ENCODE data around the gene DENND1B. TPM values are rescaled to one million over a fixed set of nuclear protein-coding genes. Genes with fewer than 3 reads are reported as not detected.

Gene DENND1B
- total RNA-seq, 2 experiments from 2014 or later: 10.8 to 12.7 TPM

DNA sequence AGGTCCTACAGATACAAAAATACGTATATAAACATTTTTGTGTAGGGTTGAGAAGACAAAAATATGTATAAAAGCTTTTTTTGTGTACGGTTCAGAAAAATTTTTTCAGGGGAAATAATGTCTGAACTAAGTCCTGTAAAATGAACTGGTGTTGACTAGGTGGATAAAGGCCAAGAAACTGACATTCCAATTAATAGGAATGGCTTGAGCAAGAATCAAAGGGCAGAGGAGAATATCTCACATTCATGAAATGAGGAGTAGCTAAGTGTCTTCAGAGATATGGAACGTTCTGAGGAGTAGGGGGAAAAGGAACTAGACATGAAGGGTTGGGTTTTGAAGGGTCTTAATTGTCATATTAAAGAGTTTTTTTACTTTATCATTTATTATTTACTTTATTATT lies 231.2 kb downstream of the DENND1B start:
- Mint-ChIP-seq H3K9me3 (no peaks in the 10 kb centered on the region), H3K4me3 (no peak overlapping the region), H3K4me1 (ENCODE audit: low read depth) (no peaks in the 10 kb centered on the region), H3K27ac (no peak overlapping the region), H3K27me3 (no peaks in the 10 kb centered on the region), H3K36me3 (ENCODE audit: low read depth) (peaks cover 2% of the 10 kb centered on the region)
- TF ChIP-seq, protein P1, sequence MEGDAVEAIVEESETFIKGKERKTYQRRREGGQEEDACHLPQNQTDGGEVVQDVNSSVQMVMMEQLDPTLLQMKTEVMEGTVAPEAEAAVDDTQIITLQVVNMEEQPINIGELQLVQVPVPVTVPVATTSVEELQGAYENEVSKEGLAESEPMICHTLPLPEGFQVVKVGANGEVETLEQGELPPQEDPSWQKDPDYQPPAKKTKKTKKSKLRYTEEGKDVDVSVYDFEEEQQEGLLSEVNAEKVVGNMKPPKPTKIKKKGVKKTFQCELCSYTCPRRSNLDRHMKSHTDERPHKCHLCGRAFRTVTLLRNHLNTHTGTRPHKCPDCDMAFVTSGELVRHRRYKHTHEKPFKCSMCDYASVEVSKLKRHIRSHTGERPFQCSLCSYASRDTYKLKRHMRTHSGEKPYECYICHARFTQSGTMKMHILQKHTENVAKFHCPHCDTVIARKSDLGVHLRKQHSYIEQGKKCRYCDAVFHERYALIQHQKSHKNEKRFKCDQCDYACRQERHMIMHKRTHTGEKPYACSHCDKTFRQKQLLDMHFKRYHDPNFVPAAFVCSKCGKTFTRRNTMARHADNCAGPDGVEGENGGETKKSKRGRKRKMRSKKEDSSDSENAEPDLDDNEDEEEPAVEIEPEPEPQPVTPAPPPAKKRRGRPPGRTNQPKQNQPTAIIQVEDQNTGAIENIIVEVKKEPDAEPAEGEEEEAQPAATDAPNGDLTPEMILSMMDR (IDR thresholded peaks at IDR 0.05): no peak
- CTCF ChIA-PET: interaction anchor here (1.1 kb wide), 1 partner anchor 325 kb away, joined by 3 read pairs; no protein-coding TSS in a partner anchor
- POLR2A ChIA-PET: no interaction called here
- no peak for ATAC-seq
- DNase-seq: no peak
- intact Hi-C loops (cut with micrococcal nuclease): no loop called here

DNA sequence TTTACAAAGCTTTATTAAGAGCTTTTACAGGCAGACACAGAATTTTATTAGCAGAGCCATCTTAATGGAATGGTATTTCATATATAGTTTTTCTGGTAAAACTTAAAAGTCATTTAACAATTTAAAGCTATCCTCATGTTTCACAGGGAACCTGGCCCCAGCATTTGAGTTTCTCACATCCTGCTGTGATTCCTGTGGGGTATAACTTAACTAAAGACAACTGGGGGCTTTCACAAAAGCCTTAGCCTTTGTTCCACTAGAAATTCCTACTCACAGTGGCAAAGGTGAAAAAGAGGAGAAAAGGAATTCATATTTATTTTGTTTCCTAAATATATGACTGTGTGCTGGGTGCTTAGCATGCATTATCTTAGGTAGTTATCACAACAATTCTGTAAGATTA lies 233.9 kb downstream of the DENND1B start:
- no peaks in the 10 kb centered on the region for H3K4me1 Mint-ChIP-seq (ENCODE audit: low read depth)
- TF ChIP-seq, protein P1 (IDR thresholded peaks at IDR 0.05): no peak
- intact Hi-C loops (cut with micrococcal nuclease): no loop called here
- no peaks in the 10 kb centered on the region for H3K27me3 Mint-ChIP-seq
- H3K27ac Mint-ChIP-seq: no peak overlapping the region
- H3K9me3 Mint-ChIP-seq: no peaks in the 10 kb centered on the region
- DNase-seq: no peak
- H3K4me3 Mint-ChIP-seq: no peak overlapping the region
- POLR2A ChIA-PET: no interaction called here
- no peak for ATAC-seq
- peaks cover 2% of the 10 kb centered on the region for H3K36me3 Mint-ChIP-seq (ENCODE audit: low read depth)
- CTCF ChIA-PET: interaction anchor here (0.7 to 1.3 kb wide), 2 partner anchors 21 to 323 kb away, joined by 3 to 4 read pairs; no protein-coding TSS in a partner anchor

DNA sequence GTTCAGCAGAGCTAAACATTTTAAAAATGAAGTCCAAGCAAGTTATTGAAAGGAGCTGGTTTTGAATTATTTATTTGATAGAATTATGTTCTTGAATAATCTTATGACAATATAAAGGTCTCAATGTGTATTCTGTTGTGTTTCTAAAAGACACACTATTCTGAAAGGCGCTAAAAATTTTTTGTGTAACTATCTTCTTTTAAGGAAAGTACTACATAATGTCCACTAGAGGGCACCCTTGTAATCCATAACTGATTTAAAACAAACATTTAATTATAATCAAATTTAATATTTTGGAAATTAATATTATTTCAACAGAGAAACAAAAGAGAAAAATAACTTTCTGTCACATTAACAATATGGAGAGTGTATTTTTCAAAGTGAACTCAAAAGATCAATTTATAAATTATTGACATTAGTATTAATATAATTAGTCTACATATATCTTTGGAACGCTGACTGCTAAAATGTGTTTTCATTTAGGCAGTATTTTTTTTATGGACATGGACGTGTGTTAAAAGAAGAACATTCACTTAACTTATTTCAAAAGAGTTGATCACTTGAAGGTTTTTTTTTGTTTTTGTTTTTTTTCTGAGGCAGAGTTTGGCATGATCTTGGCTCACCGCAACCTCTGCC lies 248.4 kb downstream of the DENND1B start:
- no peak overlapping the region for H3K4me3 Mint-ChIP-seq
- no peaks in the 10 kb centered on the region for H3K4me1 Mint-ChIP-seq (ENCODE audit: low read depth)
- no peak overlapping the region for H3K27ac Mint-ChIP-seq
- TF ChIP-seq, protein P1 (IDR thresholded peaks at IDR 0.05): peak; percentile 87
- ATAC-seq (no peak), DNase-seq (no peak)
- no peaks in the 10 kb centered on the region for H3K27me3 Mint-ChIP-seq
- intact Hi-C loops (cut with micrococcal nuclease): no loop called here
- no peaks in the 10 kb centered on the region for H3K36me3 Mint-ChIP-seq (ENCODE audit: low read depth)
- POLR2A ChIA-PET: no interaction called here
- CTCF ChIA-PET: interaction anchor here (0.7 to 2.4 kb wide), 10 partner anchors 8 to 545 kb away, joined by 3 to 14 read pairs (median 5); no protein-coding TSS in a partner anchor
- no peaks in the 10 kb centered on the region for H3K9me3 Mint-ChIP-seq

DNA sequence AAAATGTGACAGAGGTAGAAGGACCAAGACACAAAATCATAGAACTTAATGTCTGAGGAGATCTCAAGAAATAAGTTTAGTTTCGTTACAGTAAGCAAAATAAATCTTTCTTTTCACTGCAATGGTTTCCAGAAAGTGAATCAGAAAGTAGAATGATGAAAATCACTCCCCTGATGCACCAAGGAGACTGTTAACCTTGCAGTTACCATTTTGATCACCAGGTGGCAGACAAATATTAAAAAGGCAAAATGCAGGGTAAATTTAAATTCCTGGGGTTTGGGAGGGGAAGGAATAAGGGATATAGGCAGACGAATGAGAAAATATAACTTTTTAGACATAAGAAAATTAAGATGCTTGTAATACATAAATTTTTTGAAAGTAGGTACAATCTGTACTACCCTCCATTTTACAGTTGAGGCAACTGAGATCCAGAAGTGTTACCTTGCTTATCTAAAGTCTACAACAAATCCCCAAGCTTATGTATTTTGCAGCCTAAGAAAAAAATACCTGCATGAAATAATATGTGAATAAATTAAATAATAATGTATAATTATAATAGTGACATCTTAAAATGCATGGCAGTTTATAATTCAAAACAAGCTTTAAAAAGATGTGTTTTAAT lies 254.1 kb downstream of the DENND1B start:
- intact Hi-C loops (cut with micrococcal nuclease): loop anchor here (5.0 kb wide), 2 partner anchors 346 to 396 kb away; partner anchors contain the start of gene LHX9
- CTCF ChIA-PET: interaction anchor here (0.5 to 2.2 kb wide), 24 partner anchors 9 to 684 kb away, joined by 3 to 24 read pairs (median 4); partner anchors contain the start of gene LHX9
- Mint-ChIP-seq H3K27me3 (no peaks in the 10 kb centered on the region), H3K4me1 (ENCODE audit: low read depth) (peaks cover 6% of the 10 kb centered on the region), H3K27ac (no peak overlapping the region), H3K36me3 (ENCODE audit: low read depth) (no peaks in the 10 kb centered on the region), H3K4me3 (no peak overlapping the region), H3K9me3 (no peaks in the 10 kb centered on the region)
- peak; percentile 26 for DNase-seq
- POLR2A ChIA-PET: no interaction called here
- ATAC-seq: peak; percentile 79
- TF ChIP-seq, protein P1 (IDR thresholded peaks at IDR 0.05): peak; percentile 81
